HG03378 (cell line): ENCODE results near the gene GSTM2.

Experiments
- ATAC-seq: cut with Tn5 transposase; IDR thresholded peaks from one replicate; pipeline ENCODE4 v1.9.1; 2021; ENCODE audit warnings: mild to moderate bottlenecking, moderate library complexity; ENCODE audit not compliant: unreplicated experiment

GSTM2 gene

DNA sequence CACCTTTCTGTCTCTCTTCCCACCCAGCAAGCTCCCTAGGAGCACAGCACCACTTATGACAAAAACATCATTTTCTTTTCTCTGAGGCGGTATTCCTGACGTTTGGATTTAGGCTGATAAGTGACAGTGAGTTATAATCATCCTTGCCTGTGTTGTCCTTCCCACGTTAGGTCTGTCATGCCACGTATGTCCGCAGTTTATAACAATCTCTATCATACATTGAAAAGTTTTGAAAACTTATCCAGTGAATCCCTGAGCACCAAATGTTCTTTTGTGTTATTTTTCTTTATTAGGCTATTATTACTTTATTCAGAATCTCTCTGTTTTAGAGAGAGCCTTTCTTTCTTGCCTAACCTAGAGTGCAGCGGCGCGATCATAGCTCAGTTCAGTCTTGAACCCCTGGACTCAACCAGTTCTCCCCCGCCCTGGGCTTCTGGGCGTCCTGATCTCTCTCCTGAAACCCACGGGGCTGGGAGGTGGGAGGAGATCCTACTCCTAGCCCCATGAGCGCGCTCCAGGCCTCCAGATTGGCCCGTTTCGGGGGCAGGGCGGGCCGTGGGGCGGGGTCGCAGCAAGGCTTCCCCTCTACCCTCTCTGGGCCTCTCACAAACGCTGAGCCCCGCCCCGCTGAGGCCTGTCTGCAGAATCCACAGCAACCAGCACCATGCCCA is at the start of gene GSTM2:
Gene GSTM2, plus strand, starts transcription at position 606 of the 671 bp plus-strand sequence. Its CDS starts 59 bp downstream, at position 665.
- peak; percentile 61 for ATAC-seq

DNA sequence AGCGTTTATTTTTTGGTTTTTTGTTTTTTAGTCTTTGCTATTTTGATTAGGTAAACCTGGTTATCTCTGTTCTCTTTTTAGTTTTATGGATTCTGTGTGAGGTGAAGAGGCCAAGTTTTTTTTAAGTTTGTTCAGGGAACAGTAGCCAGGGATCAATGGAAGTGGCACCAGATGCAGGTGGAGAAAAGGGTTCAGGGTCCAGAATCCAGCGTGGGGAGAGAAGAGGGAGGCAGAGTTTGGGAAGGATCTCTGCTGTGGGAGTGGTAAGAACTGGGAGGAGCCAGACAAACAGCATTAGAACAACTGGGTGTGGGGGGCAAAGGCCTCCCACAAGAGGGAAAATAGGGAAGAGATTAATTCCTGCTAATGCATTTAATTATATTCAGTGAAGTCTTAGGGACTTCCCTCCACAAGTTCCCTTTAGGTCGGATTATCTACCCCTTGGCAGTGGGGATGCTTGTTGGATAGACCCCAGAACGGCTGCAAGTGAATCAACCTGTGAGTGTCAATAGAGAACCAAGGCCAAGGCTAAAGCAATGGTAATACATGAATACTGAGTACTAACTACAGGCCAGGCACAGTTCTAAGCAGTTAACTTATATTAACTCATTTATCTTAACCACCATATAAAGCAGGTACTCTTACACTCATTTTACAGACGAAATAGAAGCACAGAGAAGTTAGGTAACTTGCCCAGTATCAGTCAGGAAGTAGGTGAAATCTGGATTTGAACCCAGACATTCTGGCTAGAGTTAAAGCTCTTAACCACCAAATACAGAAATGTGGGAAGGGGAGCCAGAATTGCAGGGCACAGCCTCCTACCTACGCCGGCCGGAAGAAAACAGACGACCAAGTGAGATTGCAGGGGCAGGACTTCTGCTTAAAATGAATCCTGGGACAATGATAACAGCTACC is 48.9 kb upstream of the GSTM2 start:
- no peak for ATAC-seq

DNA sequence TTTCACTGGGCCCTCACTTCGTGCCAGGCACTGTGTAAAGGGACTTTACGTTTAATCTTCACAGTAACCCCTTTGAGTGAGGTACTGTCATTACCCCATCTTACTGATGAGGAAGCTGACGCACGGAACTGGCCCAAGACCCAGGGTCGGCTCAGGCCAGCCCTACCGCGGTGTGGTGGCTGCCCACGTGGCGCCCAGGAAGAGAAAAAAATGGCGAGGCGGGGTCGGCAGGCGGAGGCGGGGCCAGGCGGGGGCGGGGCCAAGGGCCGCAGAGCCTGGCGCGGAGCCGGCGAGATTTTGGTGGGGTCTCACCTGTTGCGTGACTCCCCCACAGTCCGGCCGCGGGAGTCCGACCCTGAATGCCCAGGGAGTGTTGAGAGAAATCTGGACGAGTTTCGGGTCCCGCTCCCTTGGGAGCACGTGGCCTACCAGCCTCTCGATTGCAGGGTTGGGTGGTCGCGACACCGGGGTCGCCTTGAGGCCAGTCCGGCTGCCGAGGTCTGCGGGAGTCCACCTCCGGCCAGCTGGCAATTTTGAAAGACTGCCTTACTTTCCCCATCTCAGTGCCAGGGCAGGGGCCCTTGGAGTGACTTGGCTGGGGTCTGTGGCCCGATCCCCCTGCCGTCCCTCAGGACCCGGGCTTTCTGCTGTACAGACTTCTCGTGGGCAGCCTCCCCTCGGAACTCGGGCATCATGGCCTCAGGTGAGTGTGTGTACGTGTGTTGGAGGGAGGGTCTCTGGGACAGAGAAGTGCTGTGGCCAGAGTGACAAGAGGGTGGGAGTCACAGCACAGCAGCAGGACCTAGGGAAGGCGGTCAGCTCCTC is 48.1 kb upstream of the GSTM2 start, which contains the start of the genes AMPD2 and GNAT2:
Gene AMPD2, plus strand, starts transcription at position 262 of the 825 bp plus-strand sequence. CDS start 1,339 bp downstream, outside the sequence.
Gene GNAT2, minus strand, starts transcription at position 41 of the 825 bp plus-strand sequence. CDS start 6,746 bp downstream, outside the sequence.
- peak; percentile 40 for ATAC-seq

DNA sequence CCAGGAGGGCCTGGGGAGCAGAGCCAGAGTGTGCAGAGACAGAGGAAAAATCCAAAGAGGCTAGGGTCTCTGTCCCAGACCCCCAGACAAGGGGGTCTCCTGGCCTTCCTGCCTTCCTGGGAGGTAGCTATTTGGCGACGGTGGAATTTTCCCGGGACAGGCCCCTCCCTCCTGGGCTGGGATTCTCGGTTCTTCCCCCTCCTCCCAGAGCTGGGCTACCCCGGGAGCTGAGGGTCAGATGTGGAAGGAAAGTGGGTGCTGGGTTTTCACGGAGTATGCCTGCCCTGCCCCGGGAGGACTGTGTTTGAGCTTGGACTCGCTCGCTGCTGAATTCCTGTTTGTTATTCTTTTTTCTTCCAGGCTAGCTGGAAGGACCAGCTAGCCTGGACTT is 47.5 kb upstream of the GSTM2 start:
- ATAC-seq = no peak

DNA sequence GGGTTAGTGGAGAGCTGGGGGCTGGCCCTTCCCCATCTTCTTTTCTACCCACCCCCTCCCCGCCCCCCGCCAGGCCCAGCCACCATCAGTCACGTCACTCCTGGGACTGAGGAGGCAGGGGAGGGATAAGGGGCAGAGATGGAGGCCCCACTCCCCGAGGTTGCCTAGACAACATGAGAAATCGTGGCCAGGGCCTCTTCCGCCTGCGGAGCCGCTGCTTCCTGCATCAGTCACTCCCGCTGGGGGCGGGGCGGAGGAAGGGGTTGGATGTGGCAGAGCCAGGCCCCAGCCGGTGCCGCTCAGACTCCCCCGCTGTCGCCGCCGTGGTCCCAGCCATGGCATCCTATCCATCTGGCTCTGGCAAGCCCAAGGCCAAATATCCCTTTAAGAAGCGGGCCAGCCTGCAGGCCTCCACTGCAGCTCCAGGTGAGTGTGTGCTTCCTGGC is 47.0 kb upstream of the GSTM2 start:
- peak; percentile 68 for ATAC-seq

DNA sequence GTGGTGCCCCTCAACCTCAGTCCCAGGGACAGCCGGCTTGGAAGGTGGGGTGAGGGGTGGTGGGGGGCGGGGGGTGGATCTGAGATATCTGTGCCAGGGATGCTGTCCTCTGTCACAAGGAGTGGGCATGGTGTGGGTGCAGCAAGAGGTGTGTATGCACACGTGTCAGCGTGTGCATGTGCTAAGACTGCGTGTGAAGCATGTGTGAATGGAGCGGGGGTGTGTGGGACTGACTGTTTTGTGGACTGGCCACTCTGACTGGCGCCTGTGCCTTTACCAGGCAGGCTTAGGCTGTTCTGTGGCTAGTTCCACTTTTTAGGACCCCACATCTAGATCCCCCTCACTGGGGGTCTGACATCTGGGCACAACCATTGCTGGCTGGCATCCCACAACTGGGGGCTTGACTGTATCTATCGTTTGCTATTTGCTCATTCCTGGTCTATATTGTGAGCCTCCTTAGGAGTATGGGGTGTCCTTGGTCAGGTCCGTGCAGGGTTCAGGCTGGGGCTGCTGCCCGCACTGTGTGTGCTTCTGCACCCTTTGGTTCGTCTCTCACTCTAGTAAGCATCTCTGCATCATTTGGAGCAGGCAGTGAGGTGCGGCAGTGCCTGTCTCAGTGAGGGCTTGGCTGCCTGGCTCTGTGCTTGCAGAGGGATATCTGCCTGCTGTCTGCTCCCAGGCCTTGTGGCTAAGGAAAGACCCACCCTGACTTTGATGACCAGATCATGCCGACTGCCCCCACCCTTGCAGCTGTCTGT is 46.3 kb upstream of the GSTM2 start:
- ATAC-seq = no peak

DNA sequence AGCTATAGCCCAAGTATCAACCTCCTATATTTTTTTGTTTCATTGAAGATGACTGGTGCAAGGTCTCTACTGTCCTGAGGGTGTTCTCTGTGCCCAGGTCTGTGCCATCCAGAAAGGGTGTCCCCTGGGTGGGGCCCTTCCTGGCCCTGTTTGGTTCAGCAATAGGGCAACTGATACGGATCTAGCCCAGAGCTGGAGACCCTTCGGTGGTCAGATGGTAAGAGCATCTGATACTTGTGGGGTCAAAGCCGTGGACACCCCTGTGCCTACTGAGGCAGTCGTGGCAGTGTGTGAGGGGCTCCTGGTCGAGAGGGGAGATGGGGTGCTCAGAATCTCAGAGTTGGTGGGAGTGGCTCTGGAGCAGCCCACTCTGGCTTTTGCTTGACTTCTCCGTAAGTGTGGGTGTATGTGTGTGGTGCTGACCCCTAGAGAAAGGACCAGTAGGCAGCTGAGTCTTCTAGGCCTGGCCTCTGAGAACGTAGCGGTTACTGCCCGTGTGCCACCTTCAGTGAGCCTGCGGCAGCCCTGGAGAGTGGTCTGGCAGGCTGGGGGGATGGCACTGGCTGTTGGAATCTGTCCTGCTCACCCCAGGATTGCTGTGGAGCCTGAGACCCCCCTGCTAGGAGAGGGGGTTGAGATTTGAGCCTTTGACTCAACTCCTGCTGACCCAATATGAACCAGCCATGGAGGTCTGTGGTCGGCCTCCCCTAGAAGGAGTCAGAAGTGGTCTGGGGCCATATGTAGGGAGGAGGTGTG is 45.5 kb upstream of the GSTM2 start:
- no peak for ATAC-seq

DNA sequence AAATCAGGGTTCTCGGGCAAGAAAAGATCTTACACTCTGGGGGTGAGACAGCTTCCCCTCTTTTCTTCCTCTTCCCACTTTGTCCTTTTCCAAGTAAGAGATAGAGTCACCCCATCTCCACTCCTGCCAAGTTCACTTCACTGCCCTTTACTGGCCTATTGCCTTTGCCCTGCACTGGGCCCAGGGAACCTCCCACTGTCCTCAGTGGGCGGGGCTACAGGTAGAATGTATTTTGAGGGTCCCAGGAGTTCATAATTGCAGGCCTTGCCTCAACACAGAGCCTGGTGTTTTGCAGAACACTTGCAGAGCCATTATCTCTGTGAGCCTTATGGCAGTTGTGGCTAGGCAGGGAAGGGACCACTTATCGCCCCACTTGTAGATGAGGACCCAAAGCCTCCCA is 45.0 kb upstream of the GSTM2 start:
- no peak for ATAC-seq

DNA sequence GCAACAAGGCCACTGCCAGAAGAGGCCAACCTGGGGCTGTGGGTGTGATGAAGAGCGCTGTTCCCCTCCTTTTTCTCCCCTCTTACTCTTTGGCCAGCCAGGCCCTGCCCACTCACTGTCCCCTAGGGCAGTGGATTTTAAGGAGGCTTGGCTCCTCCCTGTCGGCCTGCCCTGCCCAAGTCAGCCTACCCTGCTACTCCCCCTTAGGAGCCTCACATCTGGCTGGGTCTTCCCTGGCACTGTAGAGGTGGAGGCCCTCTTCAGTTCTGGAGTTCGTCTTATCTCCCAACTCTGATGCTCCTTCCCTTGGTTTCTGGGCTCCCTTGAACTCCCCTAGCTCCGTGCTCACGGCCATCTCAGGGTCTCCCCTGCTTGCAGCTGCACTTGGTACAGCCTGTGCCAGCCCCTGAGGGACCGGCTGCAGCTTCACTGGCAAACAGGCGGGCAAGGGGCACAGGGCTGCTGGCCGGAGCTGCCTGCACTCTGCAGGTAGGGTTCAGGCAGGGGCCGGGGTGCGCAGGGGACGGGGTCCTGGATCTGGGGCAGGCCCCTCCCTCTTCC is 44.2 kb upstream of the GSTM2 start:
- no peak for ATAC-seq

DNA sequence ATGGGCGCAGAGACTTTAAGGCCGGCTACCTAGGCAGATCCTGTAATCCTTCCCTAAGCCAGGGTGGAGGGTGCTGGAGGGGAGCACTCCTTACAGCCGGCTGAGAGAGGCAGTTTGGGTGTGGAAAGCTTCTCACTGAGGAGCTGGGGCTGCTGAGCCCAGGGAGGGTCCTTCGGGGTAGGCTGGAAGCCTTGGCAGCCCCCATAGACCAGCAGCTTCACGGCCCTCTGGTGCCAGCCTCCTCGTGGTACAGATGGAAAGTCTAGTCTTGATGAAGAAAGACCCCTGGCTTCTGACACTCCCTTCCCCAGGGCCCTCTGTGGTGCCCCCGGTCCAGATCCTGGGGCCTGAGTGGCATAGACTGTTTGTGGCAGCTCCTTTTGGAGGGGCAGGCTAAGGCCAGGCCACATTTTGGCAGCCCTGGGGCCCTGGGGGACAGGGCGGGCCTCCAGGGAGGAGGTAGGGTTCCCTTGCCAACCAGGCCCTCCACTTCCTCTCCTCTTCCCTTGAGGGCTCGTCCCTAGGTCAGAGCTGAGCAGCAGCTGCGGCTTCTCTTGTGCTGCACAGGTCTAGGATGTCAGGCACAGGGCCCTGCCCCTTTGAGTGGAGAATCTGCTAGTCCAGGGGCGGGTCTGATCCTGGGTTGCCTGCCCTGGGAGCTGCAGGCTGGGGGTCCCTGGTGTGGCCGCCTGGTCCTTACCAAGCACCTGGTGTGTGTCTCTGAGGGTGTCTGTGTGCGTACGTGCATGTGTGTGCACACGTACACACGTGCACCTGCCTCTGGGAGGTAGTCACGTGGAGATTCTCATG is 43.5 kb upstream of the GSTM2 start:
- no peak for ATAC-seq

DNA sequence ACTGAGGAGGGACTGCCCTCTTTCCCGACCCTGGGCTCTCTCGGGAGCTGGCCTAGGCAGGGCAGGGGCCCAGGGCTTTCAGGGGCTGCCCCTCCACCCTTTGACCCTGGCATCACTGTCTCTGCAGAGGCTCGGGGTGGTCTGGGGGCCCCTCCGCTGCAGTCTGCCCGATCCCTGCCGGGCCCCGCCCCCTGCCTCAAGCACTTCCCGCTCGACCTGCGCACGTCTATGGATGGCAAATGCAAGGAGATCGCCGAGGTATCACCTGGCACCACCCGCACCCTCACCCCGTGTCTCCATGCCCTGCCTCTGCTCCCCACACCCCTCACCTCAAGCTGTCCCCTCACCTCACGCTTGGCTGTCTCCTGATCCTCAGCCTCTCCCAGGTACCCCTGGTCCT is 42.7 kb upstream of the GSTM2 start:
- no peak for ATAC-seq

DNA sequence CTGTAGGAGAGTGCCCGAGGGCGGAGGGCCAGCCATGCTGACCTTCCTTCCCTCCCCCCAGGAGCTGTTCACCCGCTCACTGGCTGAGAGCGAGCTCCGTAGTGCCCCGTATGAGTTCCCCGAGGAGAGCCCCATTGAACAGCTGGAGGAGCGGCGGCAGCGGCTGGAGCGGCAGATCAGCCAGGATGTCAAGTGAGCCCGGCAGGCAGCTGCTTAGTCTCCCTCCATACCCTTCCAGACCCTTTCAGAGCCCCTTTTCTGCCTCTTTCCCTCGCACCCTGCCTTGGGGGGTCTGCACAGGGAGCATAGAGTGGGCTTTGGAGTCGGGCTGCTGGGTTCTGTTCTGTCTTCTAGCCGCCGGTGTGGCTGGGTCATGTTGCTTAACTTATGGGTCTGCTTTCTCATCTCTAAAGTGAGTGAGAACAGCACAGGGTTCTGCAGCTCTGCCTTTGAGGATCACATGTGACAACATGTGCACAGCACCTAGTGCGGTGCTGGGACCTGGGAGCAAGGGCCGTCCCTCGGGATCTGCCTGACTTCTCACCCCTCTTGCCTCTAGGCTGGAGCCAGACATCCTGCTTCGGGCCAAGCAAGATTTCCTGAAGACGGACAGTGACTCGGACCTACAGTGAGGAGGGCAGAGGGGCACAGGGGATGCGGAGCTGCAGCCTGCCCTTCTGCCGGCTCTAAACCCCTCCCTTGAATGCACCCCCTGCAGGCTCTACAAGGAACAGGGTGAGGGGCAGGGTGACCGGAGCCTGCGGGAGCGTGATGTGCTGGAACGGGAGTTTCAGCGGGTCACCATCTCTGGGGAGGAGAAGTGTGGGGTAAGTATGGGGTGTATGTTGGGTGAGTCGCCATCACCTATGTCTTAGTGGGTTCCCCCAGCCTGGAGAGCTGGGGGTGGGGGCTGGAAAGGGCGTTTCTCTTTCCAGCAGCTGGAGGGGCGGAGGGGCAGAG is 42.0 kb upstream of the GSTM2 start:
- ATAC-seq = no peak

DNA sequence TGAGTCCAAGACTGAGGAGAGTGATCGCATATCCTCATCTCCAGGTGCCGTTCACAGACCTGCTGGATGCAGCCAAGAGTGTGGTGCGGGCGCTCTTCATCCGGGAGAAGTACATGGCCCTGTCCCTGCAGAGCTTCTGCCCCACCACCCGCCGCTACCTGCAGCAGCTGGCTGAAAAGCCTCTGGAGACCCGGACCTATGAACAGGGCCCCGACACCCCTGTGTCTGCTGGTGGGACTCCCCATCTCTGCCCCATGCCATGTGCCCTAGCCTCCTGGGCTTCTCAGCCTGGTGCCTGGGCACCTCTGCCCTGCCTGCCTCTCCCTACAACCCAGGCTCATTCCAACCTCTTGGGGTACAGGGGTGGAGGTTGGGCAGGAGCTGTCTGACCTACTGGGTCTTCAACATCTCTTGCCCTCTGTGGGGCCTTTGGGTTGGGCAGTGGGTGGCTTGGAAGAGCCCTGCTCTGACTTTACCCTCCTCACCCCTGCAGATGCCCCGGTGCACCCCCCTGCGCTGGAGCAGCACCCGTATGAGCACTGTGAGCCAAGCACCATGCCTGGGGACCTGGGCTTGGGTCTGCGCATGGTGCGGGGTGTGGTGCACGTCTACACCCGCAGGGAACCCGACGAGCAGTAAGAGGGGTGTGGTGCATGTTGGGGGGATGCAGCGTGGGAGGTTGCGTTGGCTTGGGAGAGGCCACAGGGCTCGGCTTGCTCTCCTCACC is 41.0 kb upstream of the GSTM2 start:
- no peak for ATAC-seq

DNA sequence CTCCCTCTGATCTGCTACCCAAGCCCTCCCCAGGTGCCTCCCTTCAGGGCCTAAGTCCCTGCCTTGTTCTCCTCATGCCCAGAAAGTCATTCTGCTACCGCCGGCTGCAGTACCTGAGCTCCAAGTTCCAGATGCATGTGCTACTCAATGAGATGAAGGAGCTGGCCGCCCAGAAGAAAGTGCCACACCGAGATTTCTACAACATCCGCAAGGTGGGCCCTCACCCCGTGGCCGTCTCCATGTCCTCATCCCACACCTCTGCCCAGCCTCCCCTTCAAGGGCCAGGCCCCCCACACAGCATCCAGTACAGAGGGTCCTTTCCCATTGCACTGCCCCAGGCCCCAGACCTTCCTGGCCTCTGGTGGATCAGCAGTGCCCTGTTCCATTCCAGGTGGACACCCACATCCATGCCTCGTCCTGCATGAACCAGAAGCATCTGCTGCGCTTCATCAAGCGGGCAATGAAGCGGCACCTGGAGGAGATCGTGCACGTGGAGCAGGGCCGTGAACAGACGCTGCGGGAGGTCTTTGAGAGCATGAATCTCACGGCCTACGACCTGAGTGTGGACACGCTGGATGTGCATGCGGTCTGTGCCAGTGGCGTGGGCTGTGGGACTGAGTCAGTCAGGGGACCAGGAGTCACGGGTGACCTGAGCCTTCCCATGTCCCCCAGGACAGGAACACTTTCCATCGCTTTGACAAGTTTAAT is 40.0 kb upstream of the GSTM2 start:
- no peak for ATAC-seq

DNA sequence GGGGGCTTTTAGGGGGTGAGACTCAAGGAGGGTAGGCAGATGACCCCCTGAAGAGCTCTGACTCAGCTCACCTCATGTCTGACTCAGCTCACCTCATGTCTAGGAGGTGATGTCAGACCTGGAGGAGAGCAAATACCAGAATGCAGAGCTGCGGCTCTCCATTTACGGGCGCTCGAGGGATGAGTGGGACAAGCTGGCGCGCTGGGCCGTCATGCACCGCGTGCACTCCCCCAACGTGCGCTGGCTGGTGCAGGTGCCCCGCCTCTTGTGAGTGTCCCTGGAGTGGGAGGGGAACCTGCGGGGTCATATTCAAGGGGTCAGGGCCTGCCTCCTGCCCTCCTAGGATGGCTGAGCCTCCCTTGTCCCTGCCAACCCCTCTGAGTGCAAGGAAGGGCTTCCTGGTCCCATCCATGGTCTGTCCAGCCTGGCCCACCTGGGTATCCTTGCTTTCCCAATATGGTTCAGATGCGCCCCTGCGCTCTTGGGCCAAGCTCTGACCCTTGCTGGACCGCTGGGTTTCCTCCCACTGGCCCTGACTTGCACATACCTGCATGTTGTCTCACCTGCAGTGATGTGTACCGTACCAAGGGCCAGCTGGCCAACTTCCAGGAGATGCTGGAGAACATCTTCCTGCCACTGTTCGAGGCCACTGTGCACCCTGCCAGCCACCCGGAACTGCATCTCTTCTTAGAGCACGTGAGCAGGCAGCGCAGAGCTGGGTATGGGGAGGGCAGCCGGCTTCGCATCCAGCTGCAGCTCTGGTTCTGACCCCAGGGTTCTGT is 39.1 kb upstream of the GSTM2 start:
- no peak for ATAC-seq
